Erythroblast (primary cell): ENCODE data around the gene ADARB2.

Experiments used
- GATA1 ChIP-seq: IDR thresholded peaks from 2 replicates; pipeline ENCODE4 v1.6.1; 2011; ENCODE audit warnings: low read depth, mild to moderate bottlenecking, control low read depth, low read length, moderate library complexity
- POLR2A ChIP-seq: IDR thresholded peaks from 2 replicates; pipeline ENCODE4 v1.6.1; 2011; ENCODE audit warnings: mild to moderate bottlenecking, low read length

DNA sequence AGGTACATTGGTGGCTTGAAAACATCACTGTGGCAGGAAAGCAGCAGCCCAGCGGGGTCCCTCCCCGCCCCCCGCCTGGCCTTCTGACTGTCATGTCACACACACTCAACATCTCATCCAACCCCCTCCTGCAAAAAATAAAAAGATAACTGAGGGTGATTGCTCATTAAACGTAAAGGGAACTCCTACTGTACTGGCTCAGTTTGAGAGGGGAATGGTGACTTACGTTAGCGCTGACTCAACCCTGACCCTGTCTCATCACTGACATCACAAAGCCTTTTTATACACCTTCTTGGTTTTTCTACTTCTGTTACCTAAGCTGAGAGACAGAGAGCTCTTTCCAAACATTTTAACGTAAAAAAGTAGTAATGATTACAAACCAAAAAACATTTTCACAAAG is 48.8 kb downstream of the ADARB2 start:
- no peak for TF ChIP-seq POLR2A
- no peak for TF ChIP-seq GATA1
